SK-N-SH (cell line): ENCODE measurements around the gene DCST1. TPM values are rescaled to one million over a fixed set of nuclear protein-coding genes. Genes with fewer than 3 reads are reported as not detected.

ENCODE experiments used
- CTCF ChIA-PET: fragments of 300-600, 350-600 bp; formaldehyde crosslinking; extraction: SDS; loops from one replicate; lab custom pipeline; 2021; lab: Yijun Ruan, JAX
- POLR2A ChIA-PET: fragments of 350-600 bp; sonication (Branson Sonifier 250); formaldehyde crosslinking; extraction: SDS; loops from one replicate; lab custom pipeline; 2020; ENCODE audit warnings: antibody characterized with exemption, inconsistent platforms; lab: Yijun Ruan, JAX
- DNase-seq: peaks from one replicate; pipeline ENCODE4 v3.0.0; 2012
- H2AFZ ChIP-seq: fragments of 200-600 bp; sonication (generic); 2 replicates; pipeline ENCODE4 v1.8.1; 2016; ENCODE audit warnings: antibody characterized with exemption, mild to moderate bottlenecking, low read depth
- H3F3A ChIP-seq: fragments of 200-600 bp; sonication (generic); replicated peaks from 2 replicates; pipeline ENCODE3; 2016; ENCODE audit warnings: antibody characterized with exemption, mild to moderate bottlenecking; ENCODE audit not compliant: insufficient read depth
- H3K27ac ChIP-seq, 2 experiments: fragments of 200-500 bp in 1 of 2; fragments of 200-600 bp in 1 of 2; sonication (Bioruptor generic) in 1 of 2; sonication (generic), shearing (Covaris generic) in 1 of 2; 2 replicates each; pipeline versions ENCODE4 v1.5.1 to v1.6.1; 2014 to 2016; ENCODE audit warnings: low read depth in 2 of 2, inconsistent platforms in 1 of 2, low read length in 1 of 2, mild to moderate bottlenecking in 1 of 2, mixed read lengths in 1 of 2
- H3K27me3 ChIP-seq: fragments of 200-600 bp; sonication (generic), shearing (Covaris generic); 2 replicates; pipeline ENCODE4 v1.6.1; 2016; ENCODE audit warnings: mixed run types; ENCODE audit not compliant: insufficient read depth
- H3K36me3 ChIP-seq, 2 experiments: fragments of 200-500 bp in 1 of 2; fragments of 200-600 bp in 1 of 2; sonication (Bioruptor generic) in 1 of 2; sonication (generic) in 1 of 2; replicated peaks in 1 of 2; 2 replicates each; pipeline versions ENCODE3 to v1.5.1; 2014 to 2016; ENCODE audit warnings: low read length in 1 of 2, mild to moderate bottlenecking in 1 of 2; ENCODE audit not compliant: insufficient read depth in 2 of 2, control insufficient read depth in 1 of 2
- H3K4me1 ChIP-seq, 2 experiments: fragments of 200-500 bp in 1 of 2; fragments of 200-600 bp in 1 of 2; sonication (Bioruptor generic) in 1 of 2; sonication (generic), shearing (Covaris generic) in 1 of 2; 2 replicates each; pipeline versions ENCODE4 v1.5.1 to v1.6.1; 2014 to 2016; ENCODE audit warnings: low read depth in 1 of 2, low read length in 1 of 2, mixed run types in 1 of 2; ENCODE audit not compliant: insufficient read depth in 2 of 2, control insufficient read depth in 1 of 2
- H3K4me2 ChIP-seq: fragments of 200-600 bp; sonication (generic), shearing (Covaris generic); 2 replicates; pipeline ENCODE4 v1.6.1; 2017; ENCODE audit warnings: mixed run types
- H3K4me3 ChIP-seq, 2 experiments: fragments of 200-500 bp in 1 of 2; fragments of 200-600 bp in 1 of 2; sonication (Bioruptor generic) in 1 of 2; sonication (generic), shearing (Covaris generic) in 1 of 2; 2 replicates each; pipeline versions ENCODE4 v1.5.1 to v1.8.1; 2014 to 2016; ENCODE audit warnings: low read depth in 2 of 2, inconsistent platforms in 1 of 2, low read length in 1 of 2, mild to moderate bottlenecking in 1 of 2, mixed read lengths in 1 of 2, moderate library complexity in 1 of 2
- H3K79me2 ChIP-seq: fragments of 200-600 bp; sonication (generic); 2 replicates; pipeline ENCODE4 v1.8.1; 2017; ENCODE audit warnings: mild to moderate bottlenecking; ENCODE audit not compliant: insufficient read depth
- H3K9ac ChIP-seq: fragments of 200-600 bp; sonication (generic); 2 replicates; pipeline ENCODE4 v1.6.1; 2017; ENCODE audit warnings: mixed run types
- H3K9me2 ChIP-seq: fragments of 200-600 bp; sonication (generic); 2 replicates; pipeline ENCODE4 v1.6.1; 2017; ENCODE audit warnings: mixed run types
- H3K9me3 ChIP-seq: fragments of 200-600 bp; sonication (generic); 2 replicates; pipeline ENCODE4 v1.6.1; 2017; ENCODE audit warnings: mixed run types, mild to moderate bottlenecking, moderate library complexity
- H4K20me1 ChIP-seq: fragments of 200-600 bp; sonication (generic); 2 replicates; pipeline ENCODE4 v1.6.1; 2017; ENCODE audit warnings: mild to moderate bottlenecking, mixed run types; ENCODE audit not compliant: insufficient read depth
- CHD2 ChIP-seq: fragments of 150-350 bp; IDR thresholded peaks from 2 replicates; pipeline ENCODE4 v1.6.1; 2018; ENCODE audit warnings: low read length; ENCODE audit not compliant: partially characterized antibody
- CTCF ChIP-seq: fragments of 200-600 bp; sonication (generic); IDR thresholded peaks from 2 replicates; pipeline ENCODE4 v1.6.1; 2017; ENCODE audit warnings: antibody characterized with exemption, mild to moderate bottlenecking, moderate library complexity
- ELF1 ChIP-seq: IDR thresholded peaks from 2 replicates; pipeline ENCODE4 v1.4.0; 2012
- EP300 ChIP-seq, 2 experiments: IDR thresholded peaks; 2 replicates each; pipeline versions ENCODE4 v1.4.0 to v1.6.1; 2012; ENCODE audit warnings: borderline replicate concordance in 1 of 2, low read depth in 1 of 2, low read length in 1 of 2
- FOXJ3 ChIP-seq: sonication (generic); formaldehyde crosslinking; IDR thresholded peaks from 2 replicates; pipeline ENCODE4 v1.5.1; 2020; ENCODE audit warnings: mild to moderate bottlenecking, missing genetic modification reagents
- GABPA ChIP-seq: IDR thresholded peaks from 2 replicates; pipeline ENCODE4 v1.4.0; 2012; ENCODE audit warnings: low read depth, mild to moderate bottlenecking
- GATA2 ChIP-seq: sonication (generic); formaldehyde crosslinking; IDR thresholded peaks from 2 replicates; pipeline ENCODE4 v1.5.0; 2020; ENCODE audit warnings: mild to moderate bottlenecking, missing genetic modification reagents
- MEF2A ChIP-seq: IDR thresholded peaks from 2 replicates; pipeline ENCODE4 v1.4.0; 2012; ENCODE audit warnings: low read depth, borderline replicate concordance
- NFIC ChIP-seq: IDR thresholded peaks from 2 replicates; pipeline ENCODE4 v1.4.0; 2012; ENCODE audit warnings: borderline replicate concordance
- POLR2AphosphoS5 ChIP-seq: IDR thresholded peaks from 2 replicates; pipeline ENCODE4 v1.6.1; 2012; ENCODE audit warnings: low read depth, low read length
- RAD21 ChIP-seq: IDR thresholded peaks from 2 replicates; pipeline ENCODE4 v1.6.1; 2012; ENCODE audit warnings: mild to moderate bottlenecking, low read length
- RCOR1 ChIP-seq: fragments of 150-350 bp; IDR thresholded peaks from 2 replicates; pipeline ENCODE4 v1.6.1; 2017; ENCODE audit warnings: antibody characterized with exemption, low read length
- REST ChIP-seq: IDR thresholded peaks from 2 replicates; pipeline ENCODE4 v1.6.1; 2012; ENCODE audit warnings: mild to moderate bottlenecking, low read depth, low read length, moderate library complexity
- RFX5 ChIP-seq: IDR thresholded peaks from 2 replicates; pipeline ENCODE4 v1.6.1; 2012; ENCODE audit warnings: mild to moderate bottlenecking, improper control_type of control experiment, low read length
- RXRA ChIP-seq: IDR thresholded peaks from 2 replicates; pipeline ENCODE4 v1.4.0; 2012; ENCODE audit warnings: low read depth, mild to moderate bottlenecking, borderline replicate concordance
- TAF1 ChIP-seq: IDR thresholded peaks from 2 replicates; pipeline ENCODE4 v1.6.1; 2012; ENCODE audit warnings: low read depth, mild to moderate bottlenecking, low read length, moderate library complexity, borderline replicate concordance
- TEAD4 ChIP-seq: IDR thresholded peaks from 2 replicates; pipeline ENCODE4 v1.4.0; 2012; ENCODE audit warnings: mild to moderate bottlenecking, borderline replicate concordance; ENCODE audit not compliant: insufficient read depth
- USF1 ChIP-seq: IDR thresholded peaks from 2 replicates; pipeline ENCODE4 v1.4.0; 2012; ENCODE audit warnings: low read depth, borderline replicate concordance
- YY1 ChIP-seq: IDR thresholded peaks from 2 replicates; pipeline ENCODE4 v1.4.0; 2012; ENCODE audit warnings: low read depth, mild to moderate bottlenecking
- ZBTB33 ChIP-seq: IDR thresholded peaks from 2 replicates; pipeline ENCODE4 v1.4.0; 2012; ENCODE audit warnings: low read depth, borderline replicate concordance
- WGBS: methylation state at CpG from one replicate; pipeline ENCODE4 v1.1.6; 2017; ENCODE audit warnings: low lambda C conversion rate; 5-methylcytosine and 5-hydroxymethylcytosine counted together
- polyA plus RNA-seq, 3 experiments: library from polyadenylated mRNA; depleted of rRNA; stranded (reverse); fragments of >200 nt; gene quantifications; 2 replicates each; pipeline ENCODE4 v1.2.3, GENCODE V29; 2012

Gene DCST1
- polyA plus RNA-seq, 1 of the 3 experiments (the other 2 are of a cell fraction), result not detected

- CTCF ChIA-PET, result interaction anchor here (0.7 to 14.0 kb wide), 13 partner anchors 10 to 163 kb away, joined by 3 to 640 read pairs (median 5); partner anchors contain the start of genes ADAM15, CKS1B, FLAD1 and LENEP
- H4K20me1 ChIP-seq, result peaks cover 3% of the 10 kb centered on the region; the same call in 1 of the 2 replicates
- H3K79me2 ChIP-seq, result peaks cover 37% of the 10 kb centered on the region
- peak overlapping the region; percentile 86; the same call in 1 of the 2 replicates for H3K9ac ChIP-seq
- peak overlapping the region; percentile 79 to 95 for H3K4me3 ChIP-seq
- H3K27me3 ChIP-seq, result no peaks in the 10 kb centered on the region
- DNase-seq, result no peak
- H3K27ac ChIP-seq, result peak overlapping the region; percentile 72 to 96; a peak in 3 of 4 replicates
- POLR2A ChIA-PET, result interaction anchor here (1.3 to 1.7 kb wide), 3 partner anchors 13 to 37 kb away, joined by 4 to 5 read pairs (median 5); no protein-coding TSS in a partner anchor
- H3K9me3 ChIP-seq, result no peaks in the 10 kb centered on the region
- peaks cover 22% of the 10 kb centered on the region for H3F3A ChIP-seq
- H3K36me3 ChIP-seq, result peaks cover 0 to 5% of the 10 kb centered on the region in 2 experiments
- H3K9me2 ChIP-seq, result no peaks in the 10 kb centered on the region
- H3K4me2 ChIP-seq, result peak overlapping the region; percentile 100
- 48% methylated on average over 5 of the region's 5 CpGs for WGBS
- H2AFZ ChIP-seq, result peak overlapping the region; percentile 59; the same call in 1 of the 2 replicates
- peaks cover 15 to 26% of the 10 kb centered on the region in 2 experiments for H3K4me1 ChIP-seq
- TF ChIP-seq ELF1 (no peak), YY1 (no peak), POLR2AphosphoS5 (no peak), TAF1 (no peak), NFIC (no peak), RAD21 (no peak), USF1 (no peak), RXRA (no peak), GABPA (no peak), CHD2 (no peak), RCOR1 (no peak), CTCF (no peak), FOXJ3 (CRISPR knock-in tag) (no peak), REST (no peak), EP300 (IDR thresholded peaks at IDR 0.05; ENCODE audit: borderline replicate concordance in 1 of 2, low read depth in 1 of 2, low read length in 1 of 2) (no peak), MEF2A (no peak), RFX5 (no peak), TEAD4 (no peak), ZBTB33 (no peak), GATA2 (no peak)
Measured at GRCh38 chr1:155004352-155005075, 29.1 kb upstream of the DCST1 start.
